GM12872 (cell line): Measurements from ENCODE around the gene AVEN.

Experiments
- CTCF ChIP-seq: IDR thresholded peaks from 3 replicates; pipeline ENCODE4 v1.5.1; 2011; ENCODE audit warnings: low read depth, mild to moderate bottlenecking, low read length, moderate library complexity; ENCODE audit not compliant: insufficient read depth

AVEN gene

GRCh38 chr15:34054081-34054707 lies 15.2 kb upstream of the AVEN start:
- TF ChIP-seq CTCF: no peak

- no peak for TF ChIP-seq CTCF
These were observed 10.1 kb upstream of the AVEN start for GRCh38 chr15:34049112-34049511.

GRCh38 chr15:34047893-34048775 lies 9.1 kb upstream of the AVEN start:
- TF ChIP-seq CTCF: no peak

- TF ChIP-seq CTCF: no peak
These were observed 7.6 kb upstream of the AVEN start for GRCh38 chr15:34046471-34047145.

- no peak for TF ChIP-seq CTCF
These were observed 4.8 kb upstream of the AVEN start for GRCh38 chr15:34043813-34044212.

GRCh38 chr15:34043391-34043790 lies 4.4 kb upstream of the AVEN start:
- no peak for TF ChIP-seq CTCF

- TF ChIP-seq CTCF: no peak
These were observed 748 bp upstream of the AVEN start for GRCh38 chr15:34039790-34040113.
